CD4-positive, alpha-beta T cell treated with Interleukin-4 for 4 hours (primary cell): ENCODE data around the gene HADHA.
A peak's percentile ranks its signal among the peaks of the same experiment; 100 is the strongest.

ENCODE experiments used
- DNase-seq: peaks from one replicate; pipeline ENCODE4 v3.0.0-alpha.2; 2020

The HADHA gene

DNA sequence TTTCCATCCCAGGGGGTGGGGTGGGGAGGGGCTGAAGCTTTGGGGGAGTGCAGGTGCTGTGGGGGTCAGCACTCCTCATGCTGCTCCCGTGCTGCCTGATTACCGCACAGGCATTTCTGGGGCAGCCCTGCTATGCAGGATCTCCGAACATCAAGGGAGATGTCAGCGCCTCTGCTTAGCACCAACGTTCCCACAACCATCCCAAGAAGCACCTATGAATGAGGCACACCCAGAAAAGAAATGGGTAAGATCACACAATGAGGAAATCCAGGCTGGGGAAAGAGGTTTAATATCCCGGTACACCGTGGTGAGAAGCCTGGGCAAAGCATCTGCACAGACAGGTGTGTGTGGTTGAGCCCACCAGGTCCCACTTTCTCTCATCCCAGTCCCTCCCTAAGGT lies 54.1 kb downstream of the HADHA start:
- no peak for DNase-seq

DNA sequence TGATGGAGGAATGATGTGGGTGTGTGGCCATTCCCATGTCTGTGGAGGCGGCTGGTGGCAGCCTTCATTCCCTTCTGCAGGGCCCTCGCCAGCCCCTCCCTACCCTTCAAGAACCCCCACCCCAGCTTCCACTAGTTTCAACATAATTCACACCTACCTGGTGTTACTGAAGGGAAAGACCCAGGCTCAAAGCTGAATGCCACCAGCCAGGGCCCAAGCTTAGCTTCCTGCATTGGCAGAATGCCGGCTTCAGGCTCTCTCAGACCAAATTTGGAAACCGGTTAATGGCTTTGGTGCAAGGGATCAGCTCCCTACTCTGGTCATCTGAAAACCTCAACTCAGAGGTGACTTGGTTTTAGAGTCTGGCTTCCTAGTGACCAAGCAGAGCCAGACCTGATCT lies 54.7 kb downstream of the HADHA start:
- DNase-seq = no peak

GRCh38 chr2:26189123-26189522 lies 55.3 kb downstream of the HADHA start:
- no peak for DNase-seq

DNA sequence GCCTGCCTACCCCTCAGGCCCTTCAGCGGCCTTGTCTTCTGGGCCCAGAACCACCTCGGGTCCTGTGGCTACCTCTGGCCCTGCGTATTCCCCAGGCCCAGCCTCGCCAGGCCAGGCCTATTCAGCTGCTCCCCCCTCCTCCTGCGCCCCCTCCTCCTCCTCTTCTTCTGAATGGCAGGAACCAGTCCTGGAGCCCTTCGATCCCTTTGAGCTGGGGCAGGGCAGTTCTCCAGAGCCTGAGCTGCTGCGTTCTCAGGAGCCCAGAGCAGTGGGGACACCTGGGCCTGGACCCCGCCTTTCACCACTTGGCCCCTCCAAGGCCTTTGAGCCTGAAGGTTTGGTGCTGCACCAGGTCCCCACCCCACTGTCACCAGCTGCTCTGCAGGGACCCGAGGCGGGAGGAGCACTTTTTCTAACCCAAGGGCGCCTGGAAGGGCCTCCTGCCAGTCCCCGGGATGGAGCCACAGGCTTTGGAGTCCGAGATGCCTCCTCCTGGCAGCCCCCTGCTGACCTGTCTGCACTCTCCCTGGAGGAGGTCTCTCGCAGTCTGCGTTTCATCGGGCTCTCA lies 56.8 kb downstream of the HADHA start:
- no peak for DNase-seq

DNA sequence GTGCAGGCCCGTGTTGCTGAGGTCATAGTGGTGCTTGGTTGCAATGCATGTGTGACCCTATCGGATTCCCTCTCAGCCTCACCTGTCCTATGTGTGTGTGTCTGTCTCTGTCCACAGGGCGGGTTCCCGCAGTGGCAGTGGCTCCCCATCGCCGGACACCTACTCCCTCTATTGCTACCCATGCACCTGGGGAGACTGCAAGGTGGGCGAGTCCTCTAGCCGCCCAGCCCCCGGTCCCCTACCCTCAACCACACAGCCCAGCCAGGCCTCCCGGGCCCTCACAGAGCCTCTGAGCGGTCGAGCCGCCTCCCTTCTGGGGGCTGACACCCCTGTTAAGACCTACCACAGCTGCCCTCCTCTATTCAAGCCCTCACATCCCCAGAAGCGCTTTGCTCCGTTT lies 57.3 kb downstream of the HADHA start:
- no peak for DNase-seq

DNA sequence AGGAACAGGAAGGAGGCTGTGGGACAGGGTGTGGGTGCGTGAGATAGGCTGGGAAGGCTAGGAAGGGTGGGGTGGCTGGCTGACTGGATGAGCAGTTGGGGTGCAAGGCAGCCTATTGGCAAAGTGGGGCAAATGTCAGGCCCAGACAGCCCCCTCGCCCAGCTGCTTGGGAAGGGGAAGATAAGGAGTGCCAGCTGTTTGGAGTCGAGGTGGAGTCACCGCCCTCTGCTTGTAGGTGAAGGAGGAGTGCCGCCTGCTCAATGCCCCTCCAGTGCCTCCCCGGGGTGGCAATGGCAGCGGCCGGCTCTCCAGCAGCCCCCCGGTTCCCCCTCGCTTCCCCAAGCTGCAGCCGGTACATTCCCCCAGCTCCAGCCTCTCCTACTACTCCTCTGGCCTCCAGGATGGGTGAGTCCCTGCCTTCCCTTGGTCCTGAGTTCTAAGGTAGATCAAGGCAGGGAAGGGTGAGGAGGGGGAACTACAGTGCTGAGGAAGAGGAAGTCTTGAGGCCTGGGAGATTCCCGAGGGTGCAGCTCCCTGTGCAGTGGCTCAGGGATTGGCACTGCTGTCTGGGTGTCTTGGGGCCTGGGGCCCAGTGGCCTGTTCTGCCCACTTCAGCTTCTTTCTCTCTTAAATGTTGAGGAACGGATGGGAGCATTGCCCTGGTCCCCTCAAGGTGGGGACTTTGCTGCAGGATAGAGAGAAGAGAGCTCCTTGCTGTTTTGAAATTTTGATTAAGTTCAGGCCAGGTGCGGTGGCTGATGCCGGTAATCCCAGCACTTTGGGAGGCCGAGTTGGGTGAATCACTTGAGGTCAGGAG lies 58.3 kb downstream of the HADHA start:
- DNase-seq = no peak

DNA sequence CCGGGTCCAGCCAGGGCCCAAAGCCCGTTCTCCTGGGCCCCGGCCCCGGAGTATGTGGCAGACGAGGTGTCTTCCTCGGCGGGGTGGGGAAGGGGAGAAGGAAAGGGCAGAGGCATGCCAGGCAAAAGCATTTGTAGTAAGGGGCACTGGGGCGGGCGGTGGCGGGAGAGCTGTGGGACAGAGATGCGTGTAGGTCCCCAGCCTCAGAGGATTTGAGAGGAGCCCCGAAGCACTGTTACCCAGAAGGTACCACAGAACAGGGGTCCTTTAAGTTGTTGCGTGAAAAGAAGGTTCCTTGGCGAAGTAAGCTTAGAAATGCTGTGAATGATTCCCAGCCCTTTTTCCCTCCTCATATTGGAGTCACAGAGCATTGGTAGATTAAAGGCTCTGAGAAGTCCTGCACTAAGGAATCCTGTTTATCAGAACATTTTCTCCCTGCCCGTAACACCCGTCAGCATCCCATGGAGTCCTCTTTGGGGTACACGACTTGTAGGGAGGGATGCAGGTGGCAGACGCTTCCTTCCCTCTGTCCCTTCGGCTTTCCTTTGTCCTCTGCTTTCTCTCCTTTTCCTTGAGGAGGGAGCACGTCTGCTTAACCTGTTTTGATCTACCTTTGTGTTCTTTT lies 59.0 kb downstream of the HADHA start:
- no peak for DNase-seq

- DNase-seq = peak; percentile 86
Measured at GRCh38 chr2:26184555-26185303, 59.7 kb downstream of the HADHA start.

DNA sequence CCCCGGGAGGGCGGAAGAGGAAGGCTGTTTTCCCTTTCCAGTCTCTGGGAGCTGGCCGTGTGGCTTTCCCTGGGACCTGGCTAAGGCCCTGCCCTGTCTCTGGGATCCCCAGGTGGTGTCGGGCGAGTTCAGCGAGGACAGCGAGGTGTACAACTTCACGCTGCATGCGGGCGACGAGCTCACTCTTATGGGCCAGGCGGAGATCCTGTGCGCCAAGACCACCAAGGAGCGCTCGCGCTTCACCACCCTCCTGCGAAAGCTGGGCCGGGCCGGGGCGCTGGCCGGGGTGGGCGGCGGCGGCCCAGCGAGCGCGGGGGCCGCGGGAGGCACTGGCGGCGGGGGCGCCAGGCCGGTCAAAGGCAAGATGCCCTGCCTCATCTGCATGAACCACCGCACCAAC lies 60.3 kb downstream of the HADHA start:
- no peak for DNase-seq

DNA sequence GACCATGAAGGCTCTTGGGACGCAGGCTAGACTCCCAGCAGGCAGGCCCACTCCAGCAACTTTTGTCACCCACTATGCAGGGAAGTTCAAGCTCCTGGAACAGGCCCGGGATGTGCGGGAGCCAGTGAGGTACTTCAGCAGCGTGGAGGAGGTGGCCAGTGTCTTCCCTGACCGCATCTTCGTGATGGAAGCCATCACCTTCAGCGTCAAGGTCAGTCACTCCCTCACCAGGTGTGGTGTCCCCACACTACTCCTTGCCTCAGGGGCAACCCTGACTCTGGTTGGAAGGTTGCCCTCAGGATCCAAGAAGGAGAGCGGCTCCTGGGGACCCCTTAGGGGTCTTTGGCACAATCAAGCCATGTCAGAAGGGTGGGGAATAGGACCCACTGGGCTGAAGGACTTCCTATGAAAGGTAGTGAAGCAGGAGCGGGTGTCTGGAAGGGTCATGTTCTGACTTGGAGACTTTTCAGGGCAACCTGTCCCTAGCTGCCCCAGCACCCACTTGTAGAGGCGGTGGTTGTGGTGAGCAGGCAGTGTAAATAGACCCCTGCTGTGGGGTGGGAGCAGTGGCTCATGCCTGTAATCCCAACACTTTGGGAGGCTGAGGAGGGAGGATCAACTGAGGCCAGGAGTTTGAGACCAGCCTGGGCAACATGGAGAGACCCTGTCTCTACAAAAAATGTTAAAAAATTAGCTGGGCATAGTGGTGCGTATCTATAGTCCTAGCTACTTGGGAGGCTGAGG lies 61.4 kb downstream of the HADHA start:
- no peak for DNase-seq

- no peak for DNase-seq
Measured at GRCh38 chr2:26182441-26182840, 62.0 kb downstream of the HADHA start.

DNA sequence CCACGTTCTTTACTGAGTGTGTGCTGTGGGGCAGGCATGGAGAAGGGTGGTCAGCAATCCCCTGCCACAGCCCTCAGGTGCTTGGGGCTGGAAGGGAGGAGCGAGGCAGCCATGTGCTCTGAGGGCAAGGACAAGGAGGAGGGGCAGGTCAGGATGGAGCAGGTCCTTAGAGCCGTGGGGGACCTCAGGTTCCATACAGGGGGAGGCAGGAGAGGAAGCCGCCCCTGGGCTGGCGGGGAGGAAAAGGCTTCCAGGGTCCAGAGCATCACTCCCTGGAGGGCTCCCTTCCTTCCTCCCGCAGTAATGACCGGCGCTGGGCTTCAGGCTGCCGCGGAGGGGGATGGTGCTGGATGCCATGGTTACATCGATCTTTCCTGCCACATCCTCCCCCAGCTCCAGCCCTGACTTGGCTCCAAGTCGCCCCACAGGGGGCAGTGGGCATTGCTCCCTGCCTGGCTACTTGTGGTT lies 65.0 kb downstream of the HADHA start:
- DNase-seq = no peak

DNA sequence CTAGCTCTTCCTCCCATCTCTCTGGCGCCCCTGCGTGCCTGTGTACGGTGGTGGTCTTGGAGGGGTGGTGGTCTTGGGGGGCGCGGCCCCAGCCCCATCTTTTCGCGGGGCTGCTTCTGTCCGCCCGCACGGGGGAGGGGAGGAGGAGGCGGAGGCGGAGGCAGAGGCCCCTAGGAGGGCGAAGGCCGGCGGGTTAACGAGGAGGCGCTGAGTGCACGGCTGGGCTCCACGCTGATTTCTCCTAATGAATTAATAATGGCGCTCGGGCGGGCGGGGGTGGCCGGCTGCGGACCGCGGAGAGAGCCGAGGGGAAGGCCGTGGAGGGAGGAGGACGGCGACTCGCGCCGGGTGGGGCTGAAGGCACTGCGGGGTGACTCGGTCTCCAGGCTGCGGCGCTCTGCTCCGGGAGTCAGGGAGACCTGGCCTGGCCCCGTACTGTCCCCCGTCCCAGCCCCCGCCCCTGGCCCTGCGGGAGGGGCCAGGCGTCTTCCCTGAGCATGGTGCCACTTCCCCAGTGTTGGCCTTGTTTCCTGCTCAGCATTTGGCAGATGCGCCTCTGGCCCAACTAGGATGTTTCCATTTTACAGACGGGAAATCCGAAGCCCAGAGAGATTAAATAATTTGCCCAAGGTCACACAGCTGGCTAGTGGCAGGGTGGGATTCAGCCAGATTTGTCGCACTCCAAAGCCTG lies 65.5 kb downstream of the HADHA start:
- DNase-seq = no peak

DNA sequence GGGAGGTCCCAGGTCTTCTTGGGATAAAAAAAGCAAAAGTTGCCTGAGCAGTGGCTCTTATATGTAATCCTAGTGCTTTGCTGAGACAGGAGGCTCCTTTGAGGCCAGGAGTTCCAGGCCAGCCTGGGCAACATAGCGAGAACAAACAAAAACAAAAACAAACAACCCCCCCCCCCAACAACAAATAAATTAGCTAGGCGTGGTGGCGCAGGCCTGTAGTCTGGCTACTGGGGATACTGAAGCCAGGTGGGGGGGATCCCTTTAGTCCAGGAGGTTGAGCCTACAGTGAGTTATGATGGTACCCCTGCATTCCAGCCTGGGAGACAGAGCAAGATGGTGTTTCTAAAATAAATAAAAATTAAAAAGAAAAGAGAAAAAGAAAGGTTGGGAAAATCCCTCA lies 66.2 kb downstream of the HADHA start:
- DNase-seq = no peak

GRCh38 chr2:26177122-26177521 lies 67.3 kb downstream of the HADHA start:
- no peak for DNase-seq

GRCh38 chr2:26176279-26176615 lies 68.2 kb downstream of the HADHA start:
- DNase-seq = no peak

DNA sequence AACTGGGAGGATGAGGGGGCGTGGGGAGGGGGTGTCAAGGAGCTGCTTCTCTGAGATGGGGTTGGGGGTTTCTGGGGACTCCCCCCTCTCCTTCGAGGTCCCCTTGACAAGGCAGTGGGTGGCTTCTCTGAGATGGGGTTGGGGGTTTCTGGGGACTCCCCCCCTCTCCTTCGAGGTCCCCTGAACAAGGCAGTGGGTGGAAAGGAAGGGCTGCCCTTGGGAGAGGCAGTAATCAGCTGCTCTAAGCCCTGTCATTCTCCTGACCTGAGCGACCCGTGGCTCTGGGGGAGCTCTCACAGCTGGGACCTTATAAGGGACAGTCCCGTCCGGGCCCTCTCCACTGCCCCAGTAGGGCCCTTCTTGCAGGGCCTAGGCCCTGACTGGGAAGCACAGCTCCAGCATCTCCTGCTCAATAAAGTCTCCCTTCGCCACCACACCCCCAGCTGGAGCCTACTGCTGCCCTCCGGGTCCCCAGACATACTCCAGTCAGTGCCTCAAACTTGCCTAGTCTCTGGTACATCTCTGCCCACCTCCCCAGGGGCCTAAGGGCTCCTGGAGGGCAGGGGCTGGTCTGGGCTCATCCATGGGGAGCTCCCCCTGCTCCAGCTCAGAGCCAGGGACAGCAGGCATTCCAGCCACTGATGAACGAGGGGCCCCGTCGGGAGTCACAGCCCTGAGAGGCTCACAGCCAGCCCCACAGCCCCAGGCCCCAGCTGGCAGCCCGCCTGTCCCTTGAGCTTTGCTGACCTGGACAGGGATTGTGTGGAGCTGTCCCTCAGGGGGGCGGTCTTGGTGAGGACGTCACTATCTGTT lies 68.8 kb downstream of the HADHA start:
- DNase-seq = no peak

DNA sequence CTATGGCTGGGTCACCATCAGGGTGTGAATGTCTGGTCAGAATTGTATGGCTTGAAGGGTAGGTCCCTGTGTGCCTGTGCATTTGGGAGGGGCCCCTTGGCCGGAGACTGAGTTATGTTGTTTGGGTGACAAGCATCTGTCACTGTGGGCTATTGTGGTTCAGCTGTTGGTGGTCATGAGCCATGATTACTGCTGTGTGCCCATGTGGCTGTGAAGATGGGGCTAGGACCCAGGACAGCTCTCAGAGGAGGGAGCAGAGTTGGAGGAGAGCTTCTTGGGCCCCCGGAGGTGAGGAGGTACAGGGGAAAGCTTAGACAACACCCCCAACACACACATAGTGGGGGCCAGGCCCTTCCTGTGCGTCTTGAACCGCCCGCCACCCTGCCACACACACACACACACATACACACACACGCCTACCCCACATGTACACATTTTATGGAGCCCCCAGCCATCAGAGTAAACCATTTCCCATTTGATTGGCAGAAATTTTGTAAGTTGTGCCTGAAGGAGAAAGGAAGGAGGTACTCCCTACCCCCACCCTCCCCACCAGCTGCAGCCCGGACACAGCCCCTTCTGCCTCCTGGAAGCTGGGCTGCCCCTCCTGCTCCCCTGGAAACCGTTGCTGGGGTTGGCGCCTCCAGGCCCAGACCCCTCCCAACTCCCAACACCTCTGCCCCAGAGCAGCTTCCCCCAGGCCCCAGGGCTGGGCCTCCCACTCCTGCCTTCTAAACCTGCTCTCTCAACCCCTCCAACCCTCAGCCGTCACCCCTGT lies 69.6 kb downstream of the HADHA start:
- DNase-seq = no peak

GRCh38 chr2:26173776-26174482 lies 70.5 kb downstream of the HADHA start:
- no peak for DNase-seq
